CD4-positive, alpha-beta T cell treated with Interleukin-6 for 4 hours (primary cell): ENCODE measurements around the gene IL18R1.

Source experiments
- DNase-seq: peaks from one replicate; pipeline ENCODE4 v3.0.0-alpha.2; 2020; ENCODE audit warnings: mixed read lengths

The IL18R1 gene

DNA sequence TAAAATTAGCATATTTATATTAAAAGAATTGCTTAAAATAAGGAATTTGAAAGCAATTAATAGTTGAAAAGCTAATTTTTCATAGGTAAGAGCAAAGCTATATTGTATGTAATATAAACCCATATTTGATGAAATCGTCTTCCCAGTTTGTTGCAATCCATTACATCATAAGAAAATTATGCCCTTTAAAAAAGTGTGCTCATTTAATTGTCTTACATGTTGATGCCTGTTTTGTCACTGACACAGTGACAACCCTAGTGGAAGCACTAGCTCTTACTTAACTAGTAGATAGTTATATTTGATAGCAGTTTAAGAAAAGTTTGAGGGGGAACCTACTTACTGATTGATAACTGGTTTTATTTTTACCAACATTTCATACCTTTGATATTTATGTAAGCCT, 37.3 kb downstream of the IL18R1 start:
- DNase-seq = no peak

DNA sequence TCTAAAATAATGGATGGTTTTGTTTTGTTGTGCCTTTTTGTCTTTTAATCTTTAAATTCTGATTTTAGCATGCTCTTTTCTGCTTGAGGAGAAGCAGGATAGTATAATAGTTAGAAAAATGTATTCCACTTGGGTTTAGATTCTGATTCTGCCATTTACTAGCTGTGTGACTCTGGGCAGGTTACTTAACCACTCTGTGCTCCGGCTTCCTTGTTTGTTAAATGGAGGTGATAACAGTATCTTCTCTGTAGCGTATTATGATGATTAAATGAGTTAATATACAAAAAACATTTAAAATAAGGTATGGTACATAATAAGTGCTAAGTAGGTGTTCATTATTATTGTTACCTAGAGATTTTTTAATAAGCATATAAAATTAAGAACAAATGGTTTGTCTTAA, 40.4 kb downstream of the IL18R1 start:
- no peak for DNase-seq

DNA sequence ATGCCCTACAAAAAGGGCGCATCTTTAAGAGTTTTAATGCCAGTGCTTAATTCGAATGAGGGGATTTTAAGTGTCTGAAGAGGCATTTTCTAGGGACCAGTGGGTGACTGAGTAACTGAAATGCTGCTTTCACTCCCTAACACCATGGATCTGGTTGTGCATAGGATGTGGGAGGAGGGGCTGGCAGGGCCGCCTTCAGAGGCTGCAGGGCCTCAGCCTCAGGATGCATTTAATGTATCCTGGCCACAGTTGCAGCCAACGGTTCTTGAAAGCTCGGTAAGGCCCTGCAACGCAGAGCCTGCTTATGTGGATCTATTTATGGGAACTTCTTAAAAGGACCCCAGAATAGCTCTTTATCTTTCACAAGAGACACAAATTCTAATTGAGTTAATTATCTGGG, 41.6 kb downstream of the IL18R1 start:
- DNase-seq = no peak

DNA sequence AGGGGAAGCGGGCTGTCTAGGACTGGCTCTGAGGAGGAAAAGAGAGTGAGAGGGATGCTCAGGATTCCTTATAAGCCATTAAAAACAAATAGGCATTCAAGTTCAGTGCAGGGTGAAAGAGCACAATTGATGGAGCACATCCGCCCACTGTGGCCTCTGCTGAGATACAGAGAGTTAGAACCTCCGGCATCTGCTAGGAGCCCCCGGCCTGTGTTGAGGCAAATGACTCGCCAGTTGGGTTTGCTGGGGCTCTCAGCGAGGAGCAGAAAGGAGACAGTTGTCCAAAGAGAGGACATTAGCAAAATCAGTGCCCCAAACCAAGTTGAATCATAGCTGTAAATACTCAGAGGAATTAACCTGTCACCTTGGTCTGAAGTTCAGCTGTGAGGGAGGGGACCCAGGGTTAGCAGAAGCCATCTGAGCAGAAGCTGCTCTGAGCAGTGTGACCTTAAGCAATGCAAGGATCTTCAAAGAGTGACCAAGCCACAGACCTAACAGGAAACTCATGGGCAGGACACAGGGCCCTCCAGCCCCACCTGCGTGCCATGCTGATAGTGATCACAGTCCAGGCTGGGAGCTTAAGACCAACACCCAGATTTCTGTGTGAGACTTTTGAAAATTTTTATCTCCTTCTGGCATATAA, 44.0 kb downstream of the IL18R1 start:
- DNase-seq = no peak

DNA sequence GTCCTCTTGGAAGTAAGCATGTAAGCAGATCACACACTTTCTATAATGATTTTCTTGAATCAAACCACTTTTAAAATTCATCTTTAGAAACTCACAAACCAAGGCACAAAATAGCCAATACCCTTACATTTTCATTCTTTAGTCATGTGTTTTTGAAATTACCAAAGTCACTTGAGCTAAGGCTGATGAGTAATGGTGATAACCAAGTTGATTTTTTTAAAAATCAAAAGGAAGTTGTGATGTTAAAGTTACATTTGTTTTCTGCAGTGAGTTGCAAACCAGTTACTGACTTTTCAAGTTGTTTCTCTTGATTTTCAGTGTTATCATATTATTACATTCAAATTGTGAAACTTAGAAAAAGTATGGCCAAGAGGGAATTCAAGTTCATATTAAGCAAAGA, 45.9 kb downstream of the IL18R1 start:
- no peak for DNase-seq

DNA sequence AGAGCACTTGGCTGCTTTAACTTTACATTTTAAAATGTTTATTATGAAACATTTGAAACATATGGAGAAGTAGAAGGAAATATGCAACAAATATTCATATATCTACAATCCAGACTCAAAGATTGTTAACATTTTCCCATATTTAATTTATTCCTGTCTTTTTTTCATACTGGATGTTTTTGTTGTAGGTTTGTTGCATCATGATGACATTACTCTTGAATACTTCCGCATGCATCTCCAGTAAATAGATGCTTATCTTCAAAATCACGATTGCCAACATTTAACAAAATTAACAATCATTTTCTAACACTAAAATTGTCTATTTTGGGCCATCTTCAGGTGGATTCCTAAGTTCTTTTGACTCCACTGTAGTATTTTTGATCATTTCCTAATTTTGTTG, 46.3 kb downstream of the IL18R1 start:
- DNase-seq = no peak

DNA sequence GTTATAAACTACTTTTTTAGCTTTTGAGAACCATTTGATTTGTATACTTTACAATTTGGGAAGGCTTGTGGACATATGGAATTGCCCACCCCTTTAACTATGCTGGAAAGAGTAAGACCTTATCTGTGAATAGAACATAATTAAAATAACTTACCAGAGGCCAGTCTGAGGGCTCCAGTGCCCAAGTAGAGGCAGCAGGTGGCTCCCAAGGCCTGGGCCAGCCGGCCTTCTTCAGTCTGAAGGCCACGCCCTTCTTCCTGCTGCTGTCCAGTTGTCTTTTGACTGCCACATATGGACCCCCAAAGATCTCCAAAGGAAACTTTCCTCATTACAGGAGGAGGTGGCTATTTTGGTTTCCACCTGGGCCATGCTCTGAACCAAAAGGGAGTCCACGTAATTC, 55.4 kb downstream of the IL18R1 start:
- DNase-seq = no peak

DNA sequence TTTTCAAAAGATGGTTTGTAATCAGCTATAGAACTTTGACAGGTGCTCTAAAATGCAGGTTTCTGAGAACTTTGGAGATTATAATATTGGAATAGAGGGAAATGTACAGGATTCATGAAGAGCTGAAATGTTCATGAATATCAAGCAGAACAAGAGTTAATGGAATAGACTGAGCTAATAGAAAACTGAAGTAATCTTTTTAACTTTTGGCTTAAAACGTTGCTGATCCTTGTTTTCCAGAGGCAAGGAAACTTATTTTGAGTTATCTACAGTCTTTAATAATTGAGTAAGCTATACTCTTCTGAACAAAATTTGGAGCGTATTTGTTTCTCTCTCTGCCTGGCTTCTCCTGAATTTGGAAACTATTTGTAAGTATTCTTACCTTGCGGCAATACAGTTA, 56.6 kb downstream of the IL18R1 start:
- DNase-seq = no peak

DNA sequence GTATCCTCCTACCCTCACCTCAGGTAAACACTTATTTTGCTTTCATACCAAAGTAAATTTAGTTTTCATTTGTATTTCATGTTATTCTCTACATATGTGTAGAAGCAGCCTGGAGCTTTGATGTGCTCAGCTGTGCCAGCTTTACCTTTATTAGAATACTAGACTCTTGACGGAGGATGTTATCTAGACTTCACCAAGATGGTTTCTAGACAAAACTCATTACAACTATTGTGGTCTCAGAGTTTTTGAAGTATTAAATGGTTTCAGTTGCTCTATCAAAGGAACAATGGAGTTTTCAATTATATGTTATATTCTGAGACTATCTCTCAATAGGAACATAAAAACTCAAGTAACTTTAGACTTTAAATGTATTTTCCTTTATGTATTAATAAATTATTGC, 62.4 kb downstream of the IL18R1 start:
- DNase-seq = peak; percentile 43

DNA sequence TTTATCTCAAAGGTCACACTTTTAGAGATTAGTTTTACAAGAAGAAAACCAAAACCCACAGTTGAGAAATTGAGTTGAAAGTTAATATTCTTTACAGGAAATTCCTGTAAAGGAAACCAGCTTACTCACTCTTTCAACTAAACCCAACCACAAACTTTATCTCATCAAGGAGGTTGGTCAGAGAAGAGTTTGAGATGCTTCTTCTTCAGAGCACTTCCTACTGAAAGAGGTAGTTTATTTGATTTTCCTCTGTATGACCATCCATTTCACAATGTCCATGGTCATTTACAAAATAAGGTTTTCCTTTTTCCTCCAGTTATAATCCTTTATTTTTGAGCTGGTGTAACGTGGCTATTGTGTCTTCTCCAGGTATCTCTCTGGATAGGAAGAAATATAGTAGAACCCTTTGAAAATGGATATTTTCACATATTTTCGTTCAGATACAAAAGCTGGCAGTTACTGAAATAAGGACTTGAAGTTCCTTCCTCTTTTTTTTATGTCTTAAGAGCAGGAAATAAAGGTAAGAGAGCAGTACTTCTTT, 62.9 kb downstream of the IL18R1 start:
- no peak for DNase-seq

DNA sequence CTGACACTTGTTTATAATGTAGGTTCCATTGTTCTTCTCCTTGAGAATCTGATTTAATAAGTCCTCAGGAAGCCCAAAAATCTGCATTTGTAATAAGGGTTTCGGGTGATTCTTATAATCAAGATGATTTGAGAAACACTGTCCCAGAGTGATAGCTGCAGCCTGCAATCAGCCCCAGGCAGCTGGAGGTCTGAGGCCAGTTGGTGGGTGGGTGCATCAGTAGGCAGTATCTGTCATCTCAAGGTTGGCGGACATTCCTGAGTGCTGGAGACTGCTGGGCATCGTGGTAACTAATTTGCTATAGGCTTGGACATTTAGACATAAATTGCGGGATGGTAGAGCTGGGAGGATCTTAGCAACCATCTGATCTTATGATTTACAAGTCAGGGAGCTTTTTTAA, 64.7 kb downstream of the IL18R1 start:
- no peak for DNase-seq

DNA sequence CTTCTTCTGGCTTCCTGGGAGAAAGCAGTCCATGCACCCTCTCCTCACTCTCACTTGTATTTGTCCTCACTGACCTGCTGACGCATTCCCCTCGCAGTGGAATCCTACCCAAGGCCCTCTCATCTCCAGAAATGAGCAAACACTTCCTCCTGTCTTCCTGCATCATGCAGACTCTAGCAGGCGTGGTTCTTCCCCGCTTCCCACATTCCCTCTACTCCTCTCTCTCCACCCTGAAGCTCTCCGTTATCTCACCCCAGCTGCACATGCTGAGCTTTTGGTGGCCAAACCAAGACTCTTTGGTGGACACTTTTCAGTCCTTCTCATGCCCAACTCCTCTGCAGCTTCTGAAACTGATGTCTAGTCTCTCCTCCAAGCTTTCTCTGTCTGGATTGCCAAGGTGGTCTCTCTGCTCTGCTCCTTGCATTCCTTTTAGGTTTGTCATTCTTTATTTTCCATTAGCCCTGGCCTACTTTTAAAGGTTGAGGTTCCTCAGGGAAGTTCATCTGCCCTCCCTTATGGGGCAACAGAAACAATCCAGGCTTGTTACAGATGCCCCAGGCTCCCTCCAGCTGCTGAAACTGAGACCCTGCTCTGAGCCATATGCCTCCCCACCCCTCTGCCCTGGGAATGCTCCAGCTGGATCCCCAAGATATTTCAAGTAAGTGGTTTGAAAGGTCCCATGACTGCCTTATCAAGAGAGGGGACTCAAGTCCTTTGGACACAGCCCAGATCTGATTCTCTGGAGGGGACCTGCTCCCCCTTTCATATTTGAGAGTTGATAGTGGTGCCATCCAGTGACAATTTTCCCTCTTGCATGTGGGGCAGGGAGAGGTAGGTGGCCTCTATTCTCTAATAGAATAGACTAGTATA, 66.5 kb downstream of the IL18R1 start:
- no peak for DNase-seq

DNA sequence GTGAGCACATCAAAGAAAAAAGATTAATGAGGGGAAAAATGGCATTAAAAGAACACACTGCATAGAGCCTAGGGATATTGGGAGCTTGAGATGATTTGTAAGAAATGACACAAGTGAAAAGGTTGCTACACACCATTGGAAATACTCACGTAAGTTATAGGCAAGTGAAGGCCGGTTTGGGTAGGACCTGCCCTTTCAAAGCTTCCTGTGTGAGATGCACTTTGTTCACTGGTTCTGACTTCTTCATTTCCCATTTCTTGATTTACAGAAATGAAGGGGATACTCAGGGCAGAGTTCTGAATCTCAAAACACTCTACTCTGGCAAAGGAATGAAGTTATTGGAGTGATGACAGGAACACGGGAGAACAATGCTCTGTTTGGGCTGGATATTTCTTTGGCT, 67.3 kb downstream of the IL18R1 start, which contains the start of gene IL18RAP:
Gene IL18RAP, plus strand, starts transcription at position 251 of the 400 bp plus-strand sequence. Its CDS starts 118 bp downstream, at position 369.
- DNase-seq = no peak

DNA sequence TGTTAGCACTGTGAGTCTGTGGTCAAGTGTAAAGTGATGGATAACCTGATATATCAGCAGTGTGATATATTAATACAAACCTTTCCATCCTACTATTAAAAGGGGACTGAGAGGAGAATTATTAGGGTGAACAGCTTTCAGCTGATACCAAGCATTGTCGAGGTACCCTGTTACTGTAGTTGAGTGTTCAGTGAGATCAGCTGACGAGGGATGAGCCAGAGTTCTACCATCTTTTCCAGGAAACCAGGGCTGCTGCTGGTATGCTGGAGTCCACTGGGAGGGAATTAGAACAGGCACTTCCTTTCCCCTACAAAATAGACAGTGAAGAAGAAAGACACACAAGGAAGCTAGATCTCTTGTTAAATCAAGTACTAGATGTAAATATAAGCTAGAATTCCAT, 67.8 kb downstream of the IL18R1 start:
- no peak for DNase-seq

DNA sequence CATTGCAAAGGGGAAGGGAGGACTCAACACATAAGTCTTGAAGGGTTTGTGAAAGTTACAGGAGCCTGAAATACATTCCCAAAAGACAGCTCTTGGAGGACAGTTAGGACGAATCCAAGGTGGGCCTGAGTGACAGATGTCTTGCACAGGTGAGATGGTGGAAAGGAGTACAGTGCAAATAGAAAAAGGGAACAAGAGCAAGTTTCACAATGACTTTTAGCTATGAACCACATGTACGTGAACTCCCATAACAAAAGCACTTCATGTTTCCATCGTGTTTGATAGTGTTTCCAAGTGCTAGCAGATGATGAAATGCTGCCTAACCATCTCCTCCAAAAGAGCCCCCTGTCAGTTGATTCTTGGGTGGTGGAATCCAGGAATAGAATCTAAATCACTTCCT, 69.2 kb downstream of the IL18R1 start:
- DNase-seq = no peak

DNA sequence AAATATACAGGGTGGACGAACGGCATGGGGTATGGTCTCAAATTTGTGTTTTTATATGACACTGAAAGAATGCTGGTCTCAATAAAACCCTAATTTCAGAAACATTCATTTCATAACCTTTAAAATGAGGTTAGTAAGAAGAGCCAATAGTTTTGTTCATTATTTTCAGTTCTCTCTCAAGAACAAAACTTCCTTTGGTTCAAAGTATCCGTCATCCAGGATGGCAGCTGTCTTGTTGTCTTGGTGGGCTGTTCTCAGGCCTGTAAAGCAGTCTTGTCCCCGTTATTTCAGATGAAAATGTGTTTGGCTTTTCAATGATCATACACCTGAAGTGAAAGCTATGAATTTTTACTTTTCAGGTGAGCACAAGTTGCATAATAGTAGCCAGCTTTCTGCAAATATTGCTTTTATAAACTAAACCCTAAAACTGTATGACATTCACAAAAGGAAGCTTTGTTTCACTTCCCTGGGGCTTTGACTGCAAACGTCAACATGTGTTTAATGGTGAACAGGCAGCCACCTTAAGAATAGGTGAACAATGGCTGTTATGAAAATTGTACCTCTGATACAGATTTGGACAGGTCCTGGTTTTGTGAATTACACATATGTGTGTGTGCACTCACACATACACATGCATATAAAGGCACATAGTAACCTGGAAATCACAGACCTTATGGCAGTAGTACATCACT, 70.0 kb downstream of the IL18R1 start:
- DNase-seq = no peak

DNA sequence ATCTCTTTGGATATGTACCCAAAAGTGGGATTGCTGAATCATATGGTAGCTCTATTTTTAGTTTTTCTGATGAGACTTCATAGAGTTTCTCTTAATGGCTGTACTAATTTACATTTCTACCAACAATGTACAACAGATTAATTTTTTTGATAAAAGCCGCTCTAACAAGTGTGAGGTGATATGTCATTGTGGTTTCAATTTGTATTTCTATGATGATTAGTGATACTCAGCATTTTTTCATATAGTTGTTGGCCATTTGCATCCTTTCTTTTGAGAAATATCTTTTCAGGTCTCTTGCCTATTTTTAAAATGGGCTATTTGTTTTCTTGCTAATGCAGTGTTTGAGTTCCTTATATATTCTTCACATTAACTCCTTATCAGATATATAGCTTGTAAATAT, 71.7 kb downstream of the IL18R1 start:
- no peak for DNase-seq

DNA sequence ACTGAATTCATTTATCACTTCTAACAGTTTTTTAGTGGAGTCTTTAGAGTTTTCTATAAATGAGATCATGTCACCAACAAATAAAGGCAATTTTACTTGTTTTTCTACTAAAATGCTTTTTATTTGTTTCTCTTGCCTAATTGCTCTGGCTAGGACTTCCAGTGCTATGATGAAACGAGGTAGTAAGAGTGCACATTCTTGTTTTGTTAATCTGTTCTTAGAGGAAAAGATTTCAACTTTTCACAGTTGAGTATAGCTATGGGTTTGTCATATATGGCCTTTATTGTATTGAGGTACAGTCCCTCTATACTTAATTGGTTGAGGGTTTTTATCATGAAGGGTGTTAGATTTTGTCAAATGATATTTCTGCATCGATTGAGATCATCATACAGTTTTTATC, 73.0 kb downstream of the IL18R1 start:
- DNase-seq = no peak

DNA sequence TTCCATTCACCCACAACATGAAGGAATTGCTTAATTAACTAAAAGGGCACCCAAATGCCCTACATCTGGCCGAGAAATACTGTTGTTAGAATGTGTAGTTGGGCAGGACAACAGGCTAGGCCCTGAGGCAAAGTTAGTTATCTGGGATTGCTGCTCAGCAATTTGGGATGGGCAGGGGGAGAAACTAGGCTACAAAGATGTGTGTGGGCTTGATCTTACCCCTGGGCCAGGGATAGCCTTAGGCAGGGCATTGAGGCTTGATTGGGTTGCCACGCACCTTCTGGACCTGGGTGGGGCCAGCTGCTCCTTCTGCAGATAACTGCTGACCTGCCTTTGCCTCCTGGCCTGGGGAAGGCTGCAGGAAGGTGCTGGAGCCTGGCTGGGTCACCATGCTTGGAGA, 76.8 kb downstream of the IL18R1 start:
- DNase-seq = no peak

DNA sequence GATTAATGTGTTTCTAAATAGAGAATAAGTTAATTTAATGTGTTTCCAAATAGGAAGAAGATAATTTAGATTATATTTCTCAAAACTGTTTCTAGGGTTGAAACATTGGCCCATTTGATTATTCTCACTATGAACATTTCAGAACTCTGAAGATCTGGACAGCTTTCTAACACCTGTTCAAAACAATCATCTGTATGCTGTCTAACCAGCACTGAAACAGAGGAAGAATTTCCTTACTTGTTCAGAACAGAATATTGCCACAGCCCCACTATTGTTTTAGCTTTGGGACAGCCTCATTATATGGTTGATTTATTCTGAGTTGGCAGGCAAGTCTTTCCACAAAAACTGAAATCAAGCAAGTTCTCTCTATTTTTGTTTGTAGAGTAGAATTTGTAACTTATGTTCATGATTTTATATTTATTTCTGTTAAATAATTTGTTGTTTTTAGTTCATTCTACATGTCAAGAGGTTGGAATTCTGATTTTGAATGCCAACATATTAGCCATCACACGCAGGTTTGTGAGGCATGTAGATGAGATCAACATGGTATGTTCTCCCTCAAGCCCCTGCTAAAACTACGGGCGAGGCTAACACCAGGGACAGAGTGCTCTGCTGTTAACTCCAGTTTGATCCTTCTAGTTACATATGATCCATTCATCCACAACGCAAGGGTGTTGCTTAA, 78.5 kb downstream of the IL18R1 start:
- no peak for DNase-seq

DNA sequence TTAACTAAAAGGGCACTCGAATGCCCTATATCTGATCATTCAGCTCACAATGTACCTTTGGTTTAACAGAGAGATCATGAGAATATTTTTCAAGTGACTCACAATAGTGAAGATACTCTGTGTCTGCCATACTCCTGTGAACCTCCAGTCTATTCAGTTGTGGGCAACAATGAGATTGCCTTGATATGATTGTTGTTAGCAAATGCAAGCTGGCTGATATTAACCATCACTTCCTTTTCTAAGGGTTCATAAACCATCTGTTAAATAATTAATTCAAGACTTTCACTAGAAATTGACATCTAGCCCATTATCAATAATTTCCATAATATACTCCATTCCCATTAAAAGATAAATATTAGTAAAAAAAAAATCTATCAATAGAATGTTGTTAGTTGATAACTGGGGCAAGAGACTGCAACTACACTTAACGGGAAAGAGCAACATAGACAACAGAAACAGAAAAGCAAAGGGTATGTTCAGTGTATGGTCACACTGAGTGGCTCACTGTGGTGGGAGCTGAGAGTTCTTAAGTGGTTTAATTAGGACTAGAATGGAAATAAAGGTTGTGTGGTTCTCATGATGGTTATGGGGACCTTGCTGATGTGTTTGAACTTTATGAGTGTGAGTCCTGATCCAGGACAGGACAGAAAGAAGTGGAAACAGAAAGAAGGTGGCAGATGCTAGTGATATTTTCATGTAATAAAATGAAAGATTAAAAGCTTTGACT, 79.2 kb downstream of the IL18R1 start:
- no peak for DNase-seq

DNA sequence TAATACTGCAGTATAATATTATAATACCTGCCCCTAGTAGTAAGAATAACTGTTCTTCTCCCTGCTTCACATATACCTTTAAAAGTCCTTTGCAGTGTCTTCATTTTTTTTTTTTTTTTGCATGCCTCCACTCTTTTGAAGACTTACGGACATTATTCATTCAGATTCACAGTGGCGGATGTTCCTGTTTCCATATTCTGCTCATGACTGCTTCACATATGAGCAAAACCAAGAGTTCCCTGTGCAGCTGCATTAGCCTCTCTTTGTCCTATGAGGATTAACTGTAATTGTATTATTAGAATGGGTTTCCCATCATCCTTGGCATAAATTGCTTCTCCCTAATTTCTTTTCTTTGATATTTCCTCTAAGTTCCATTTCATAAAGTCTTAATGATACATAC, 80.1 kb downstream of the IL18R1 start:
- DNase-seq = no peak
